Osteocyte (in vitro differentiated cells): Measurements from ENCODE around the gene SPATS2. TPM values are rescaled to one million over a fixed set of nuclear protein-coding genes. Genes with fewer than 3 reads are reported as not detected.

ENCODE experiments used
- DNase-seq: peaks from one replicate; pipeline ENCODE4 v3.0.0; 2021; ENCODE audit warnings: mixed read lengths; ENCODE audit not compliant: unreplicated experiment; ENCODE audit errors: extremely low spot score
- H3K27ac Mint-ChIP-seq: one replicate; pipeline ENCODE4 v1.8.0; 2021; ENCODE audit warnings: mild to moderate bottlenecking, mixed read lengths; ENCODE audit not compliant: unreplicated experiment
- H3K27me3 Mint-ChIP-seq: one replicate; pipeline ENCODE4 v1.8.0; 2021; ENCODE audit warnings: mixed read lengths; ENCODE audit not compliant: unreplicated experiment
- H3K36me3 Mint-ChIP-seq: one replicate; pipeline ENCODE4 v1.8.0; 2021; ENCODE audit warnings: mixed read lengths; ENCODE audit not compliant: unreplicated experiment
- H3K4me1 Mint-ChIP-seq: one replicate; pipeline ENCODE4 v1.8.0; 2021; ENCODE audit warnings: mixed read lengths; ENCODE audit not compliant: unreplicated experiment
- H3K4me3 Mint-ChIP-seq: one replicate; pipeline ENCODE4 v1.8.0; 2021; ENCODE audit warnings: mild to moderate bottlenecking, moderate library complexity, mixed read lengths; ENCODE audit not compliant: unreplicated experiment
- H3K9me3 Mint-ChIP-seq: one replicate; pipeline ENCODE4 v1.8.0; 2021; ENCODE audit warnings: mixed read lengths; ENCODE audit not compliant: unreplicated experiment
- CTCF ChIP-seq: fragments of 200-600 bp; sonication (generic); IDR thresholded peaks from 2 replicates; pipeline ENCODE4 v1.5.0; 2021; ENCODE audit warnings: antibody characterized with exemption, mild to moderate bottlenecking, moderate library complexity
- total RNA-seq: library from RNA; stranded (reverse); gene quantifications from 2 replicates; pipeline ENCODE4 v1.2.1, GENCODE V29; 2021

Gene SPATS2
- total RNA-seq, 1 donor from 2014 or later, result 25.6 TPM

GRCh38 chr12:49540229-49541139 lies 173.2 kb downstream of the SPATS2 start:
- no peaks in the 10 kb centered on the region for H3K36me3 Mint-ChIP-seq
- no peaks in the 10 kb centered on the region for H3K9me3 Mint-ChIP-seq
- peaks cover 11% of the 10 kb centered on the region for H3K4me1 Mint-ChIP-seq
- peaks cover 21% of the 10 kb centered on the region for H3K27me3 Mint-ChIP-seq
- H3K27ac Mint-ChIP-seq, result no peak overlapping the region
- H3K4me3 Mint-ChIP-seq, result peak overlapping the region; percentile 44
- no peak for TF ChIP-seq CTCF
- no peak for DNase-seq

- no peak overlapping the region for H3K4me3 Mint-ChIP-seq
Observed at GRCh38 chr12:49541140-49541861, 174.0 kb downstream of the SPATS2 start.

GRCh38 chr12:49541911-49542505 lies 174.7 kb downstream of the SPATS2 start:
- TF ChIP-seq CTCF, result no peak
- Mint-ChIP-seq H3K27ac (no peak overlapping the region), H3K27me3 (peaks cover 22% of the 10 kb centered on the region), H3K36me3 (no peaks in the 10 kb centered on the region), H3K4me1 (peaks cover 11% of the 10 kb centered on the region), H3K9me3 (no peaks in the 10 kb centered on the region), H3K4me3 (no peak overlapping the region)
- DNase-seq, result no peak

More at GRCh38 chr12:49541140-49541861, 174.0 kb downstream of the SPATS2 start:
- Mint-ChIP-seq H3K36me3 (no peaks in the 10 kb centered on the region), H3K4me1 (peaks cover 11% of the 10 kb centered on the region), H3K9me3 (no peaks in the 10 kb centered on the region), H3K27ac (no peak overlapping the region), H3K27me3 (peaks cover 27% of the 10 kb centered on the region)
- no peak for TF ChIP-seq CTCF
- DNase-seq, result no peak

GRCh38 chr12:49542592-49543160 lies 175.4 kb downstream of the SPATS2 start:
- Mint-ChIP-seq H3K36me3 (no peaks in the 10 kb centered on the region), H3K9me3 (no peaks in the 10 kb centered on the region), H3K4me3 (no peak overlapping the region), H3K27me3 (peaks cover 27% of the 10 kb centered on the region), H3K4me1 (peaks cover 7% of the 10 kb centered on the region), H3K27ac (no peak overlapping the region)
- TF ChIP-seq CTCF, result no peak
- DNase-seq, result no peak
